Stimulated activated CD8-positive, alpha-beta memory T cell treated with anti-CD3 and anti-CD28 coated beads, Interleukin-4, amount 100 ng/mL, for 1 hour (primary cell): ENCODE results near the gene HOXC4.

Source experiments
- DNase-seq, 2 donors: peaks; one replicate each; pipeline ENCODE4 v3.0.0-alpha.2; 2020; ENCODE audit warnings: low read depth in 2 of 2, low spot score in 1 of 2

The HOXC4 gene

DNA sequence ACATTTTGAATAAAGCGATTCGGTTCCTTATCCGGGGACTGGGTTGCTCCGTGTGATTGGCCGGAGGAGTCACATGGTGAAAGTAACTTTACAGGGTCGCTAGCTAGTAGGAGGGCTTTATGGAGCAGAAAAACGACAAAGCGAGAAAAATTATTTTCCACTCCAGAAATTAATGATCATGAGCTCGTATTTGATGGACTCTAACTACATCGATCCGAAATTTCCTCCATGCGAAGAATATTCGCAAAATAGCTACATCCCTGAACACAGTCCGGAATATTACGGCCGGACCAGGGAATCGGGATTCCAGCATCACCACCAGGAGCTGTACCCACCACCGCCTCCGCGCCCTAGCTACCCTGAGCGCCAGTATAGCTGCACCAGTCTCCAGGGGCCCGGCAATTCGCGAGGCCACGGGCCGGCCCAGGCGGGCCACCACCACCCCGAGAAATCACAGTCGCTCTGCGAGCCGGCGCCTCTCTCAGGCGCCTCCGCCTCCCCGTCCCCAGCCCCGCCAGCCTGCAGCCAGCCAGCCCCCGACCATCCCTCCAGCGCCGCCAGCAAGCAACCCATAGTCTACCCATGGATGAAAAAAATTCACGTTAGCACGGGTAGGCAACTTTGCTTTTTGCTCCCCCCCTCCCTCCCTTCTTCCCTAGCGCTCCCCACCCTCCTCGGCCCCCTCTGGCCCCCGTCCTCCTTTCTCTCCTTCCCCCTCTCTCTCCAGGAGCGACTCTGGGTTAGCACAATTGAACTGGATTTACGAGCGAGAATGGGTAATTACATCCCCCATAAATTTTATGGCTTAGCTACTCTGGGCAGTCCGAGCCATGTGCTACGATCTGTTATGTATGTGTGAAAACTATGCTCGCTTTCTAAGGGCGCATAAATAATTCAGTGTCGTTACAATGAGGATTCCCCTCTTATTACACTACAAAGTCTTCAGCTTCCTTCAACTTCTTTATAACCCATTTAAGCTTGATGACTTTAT lies at the start of gene HOXC4:
TSS of gene HOXC4 (plus strand) at position 85 of the 991 bp plus-strand sequence. CDS start at position 173, 88 bp downstream.
- DNase-seq, result no peak

DNA sequence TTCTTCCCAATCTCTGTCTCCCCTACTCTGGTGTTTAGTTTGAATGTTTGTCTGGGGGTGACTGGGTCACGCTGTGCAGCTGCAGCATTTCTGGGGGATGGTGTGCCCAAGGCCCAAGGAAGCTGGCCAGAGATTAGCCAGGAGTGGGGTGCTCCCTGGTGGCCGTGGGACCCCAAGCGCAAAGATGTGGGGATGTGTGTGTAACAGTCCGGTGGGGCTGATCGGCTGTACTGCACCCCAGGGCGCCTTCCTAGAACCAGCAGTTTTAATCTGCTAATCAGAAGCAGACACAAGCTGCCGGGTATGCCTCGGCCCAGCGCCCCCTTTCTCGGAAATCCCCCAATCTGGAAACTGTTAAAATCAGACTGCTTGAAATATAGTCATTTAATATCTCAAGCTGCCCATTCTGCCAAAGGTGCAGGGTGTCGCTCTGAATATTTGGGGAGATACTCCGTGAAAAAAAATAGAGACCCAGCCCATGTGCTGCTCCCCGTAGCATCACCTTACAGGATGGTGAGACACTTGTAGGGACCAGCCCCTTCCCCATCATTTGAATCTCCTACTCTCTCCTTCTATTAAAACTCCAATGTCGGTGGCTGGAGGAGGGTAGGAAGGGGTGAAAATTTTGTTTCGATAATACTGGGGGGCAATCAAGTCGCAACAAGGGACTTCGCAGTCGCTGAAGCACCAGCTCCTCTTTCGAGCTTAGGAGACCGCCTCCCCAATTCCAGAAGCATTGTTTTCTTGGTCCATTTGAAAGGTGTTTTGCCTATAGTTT lies 49.4 kb upstream of the HOXC4 start:
- DNase-seq, result no peak

DNA sequence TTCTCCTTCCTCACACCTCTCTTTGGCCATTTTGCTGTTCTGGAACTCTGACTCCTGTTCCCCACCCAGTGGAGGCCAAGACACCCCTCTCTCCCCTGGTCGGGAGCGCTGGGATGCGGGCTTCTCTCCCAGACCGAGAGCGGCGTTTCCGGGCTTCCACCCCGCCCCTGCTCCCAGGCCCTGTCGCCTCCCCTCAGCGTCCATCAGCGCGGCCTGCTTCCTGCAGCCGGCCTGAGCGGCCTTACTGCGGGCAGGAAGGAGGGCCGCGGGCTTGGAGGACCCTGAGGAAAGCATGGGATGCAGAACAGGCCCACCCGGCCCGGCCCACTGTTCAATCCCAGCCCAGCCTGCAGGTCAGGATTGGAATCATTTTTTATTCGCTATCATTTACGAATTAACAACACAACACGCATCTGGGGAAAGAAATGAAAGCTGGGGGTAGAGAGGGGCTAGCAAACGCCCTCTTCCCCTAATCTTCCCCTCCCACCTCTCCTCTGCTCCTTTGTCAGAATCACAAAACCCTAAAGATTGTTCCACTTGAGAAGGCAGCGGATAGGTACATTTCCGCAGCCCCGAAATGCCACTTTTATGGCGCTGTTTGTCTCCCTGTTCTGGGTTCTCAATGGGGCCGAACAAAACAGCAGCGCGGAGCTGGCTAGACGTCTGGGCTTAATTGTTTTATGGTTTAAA lies 48.6 kb upstream of the HOXC4 start:
- no peak for DNase-seq

DNA sequence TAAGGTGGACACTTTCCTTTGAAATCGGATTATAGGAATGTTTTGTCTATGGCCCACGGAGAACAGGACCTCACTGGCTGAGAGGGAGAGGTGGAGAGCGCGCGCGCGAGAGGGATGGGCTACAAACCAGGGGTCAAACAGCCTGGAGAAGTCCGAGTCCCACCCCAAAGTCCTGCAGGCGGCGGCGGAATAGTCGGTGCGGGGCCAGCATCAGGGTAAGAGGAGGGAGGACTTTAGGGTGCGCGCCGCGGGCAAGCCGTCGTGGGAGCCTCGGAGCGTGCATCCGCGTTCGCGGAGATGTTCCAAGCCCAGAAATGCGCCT lies 48.1 kb upstream of the HOXC4 start:
- no peak for DNase-seq

DNA sequence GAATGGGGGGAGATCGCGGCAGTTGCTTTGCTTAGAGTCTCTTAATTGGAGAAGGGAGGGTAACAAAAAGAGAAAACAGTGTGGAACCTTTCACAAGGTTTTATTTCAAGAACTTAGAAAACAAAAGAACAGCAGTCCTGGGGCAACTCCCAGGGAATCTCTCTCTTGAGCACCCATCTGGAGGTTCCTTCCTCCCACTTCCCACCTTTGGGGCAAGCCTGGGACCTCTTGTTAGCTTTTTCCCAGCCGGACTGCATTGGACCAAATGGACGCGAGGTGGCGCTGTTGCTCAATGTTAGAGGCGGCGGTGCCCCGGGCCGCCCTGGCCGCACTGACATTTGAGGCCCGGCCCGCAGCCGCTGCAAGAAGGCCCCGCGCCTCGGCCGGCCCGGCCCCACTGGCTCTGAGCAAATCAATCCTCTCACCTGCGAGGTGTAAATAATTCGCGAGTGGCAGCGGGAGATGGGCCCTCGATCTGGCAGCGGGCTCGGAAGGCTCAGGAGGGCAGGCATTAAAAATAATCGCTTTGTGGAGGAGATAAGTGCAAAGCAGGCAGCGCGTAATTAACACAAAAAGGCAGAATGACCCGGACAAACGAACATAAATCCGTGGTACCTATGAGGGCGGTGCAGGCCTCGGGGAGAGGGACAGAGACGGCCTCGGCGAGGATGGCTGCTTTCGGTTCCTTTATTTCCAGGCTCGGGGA lies 47.6 kb upstream of the HOXC4 start:
- DNase-seq, result peak; percentile 74 to 78

DNA sequence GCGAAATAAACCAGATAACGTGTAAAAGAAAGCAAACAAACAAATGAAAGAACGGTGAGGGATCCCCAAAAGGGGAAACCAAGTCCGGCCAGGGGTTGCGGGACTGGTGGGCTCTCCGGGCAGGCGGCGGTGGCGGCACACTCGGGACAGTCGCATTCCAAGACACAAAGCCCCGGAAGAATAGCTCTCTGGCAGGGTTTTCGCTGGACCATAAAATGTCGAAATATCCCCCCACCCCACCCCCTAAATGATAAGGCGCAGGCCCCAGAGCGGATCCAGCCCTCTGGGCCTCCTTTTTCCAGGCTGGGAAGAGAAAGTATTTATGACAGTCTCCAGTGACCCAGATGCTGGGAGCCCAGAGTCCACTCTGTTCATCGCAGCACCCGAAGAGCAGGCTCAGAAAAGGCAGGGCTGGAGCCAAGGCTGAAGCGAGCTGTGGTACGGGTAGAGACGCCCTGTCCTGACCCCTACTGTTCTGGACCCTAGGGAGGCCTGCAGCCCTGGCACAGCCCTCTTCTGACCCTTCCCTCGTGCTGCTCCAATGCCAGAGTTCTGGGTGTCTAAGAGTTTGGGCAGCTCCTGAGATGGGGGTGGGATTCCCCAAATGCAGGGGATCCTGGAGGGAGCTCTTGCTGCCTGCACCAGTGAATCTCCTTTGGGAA lies 46.9 kb upstream of the HOXC4 start:
- DNase-seq, result no peak

DNA sequence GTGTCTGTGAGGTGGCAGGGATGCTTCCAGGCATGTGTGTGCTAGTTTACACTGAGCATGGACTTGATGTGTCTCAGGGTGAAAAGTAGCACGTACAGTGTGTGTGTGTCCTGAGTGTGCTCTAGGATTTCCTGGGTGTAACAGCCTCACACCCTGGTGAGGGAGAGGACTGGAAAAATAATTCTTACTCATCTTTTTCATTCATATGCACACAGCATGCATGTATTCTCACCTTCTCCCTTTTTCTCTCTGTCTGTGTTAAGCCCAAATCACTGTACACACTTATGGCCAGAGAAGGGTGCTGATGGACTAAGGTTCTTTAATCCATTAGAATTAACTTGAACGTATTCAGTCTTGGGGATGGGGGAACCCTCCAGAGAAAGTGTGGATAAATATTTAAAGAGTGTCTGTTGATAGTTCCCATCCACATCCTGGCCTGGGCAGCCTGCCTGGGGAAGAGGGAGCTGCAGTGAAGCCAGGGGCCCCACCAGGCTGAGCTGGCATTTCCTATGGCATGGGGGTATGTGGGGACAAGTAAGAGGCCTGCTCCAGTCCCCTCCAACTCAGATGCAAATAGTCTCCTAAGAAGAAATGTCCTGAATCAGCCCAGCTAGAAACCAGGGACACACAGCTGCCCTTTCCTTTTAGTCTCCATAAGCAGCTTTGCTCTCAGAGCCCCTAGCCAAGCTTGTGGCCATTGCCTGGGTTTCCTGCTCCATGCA lies 45.9 kb upstream of the HOXC4 start:
- DNase-seq, result no peak

DNA sequence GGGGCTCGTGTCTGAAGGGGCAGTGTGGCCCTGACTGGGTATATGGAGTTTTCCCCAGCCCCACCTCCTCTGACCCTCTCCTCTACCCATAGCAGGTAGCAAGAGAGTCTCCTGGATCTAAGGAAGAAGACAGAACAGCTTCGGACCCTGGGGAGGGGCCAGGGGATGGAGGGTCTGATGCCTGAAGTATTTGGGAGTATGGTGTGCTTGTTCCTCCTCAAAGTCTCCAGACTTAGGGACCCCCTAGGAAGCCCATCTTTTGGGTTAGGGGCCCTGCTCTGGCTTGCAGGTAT lies 45.4 kb upstream of the HOXC4 start:
- no peak for DNase-seq

DNA sequence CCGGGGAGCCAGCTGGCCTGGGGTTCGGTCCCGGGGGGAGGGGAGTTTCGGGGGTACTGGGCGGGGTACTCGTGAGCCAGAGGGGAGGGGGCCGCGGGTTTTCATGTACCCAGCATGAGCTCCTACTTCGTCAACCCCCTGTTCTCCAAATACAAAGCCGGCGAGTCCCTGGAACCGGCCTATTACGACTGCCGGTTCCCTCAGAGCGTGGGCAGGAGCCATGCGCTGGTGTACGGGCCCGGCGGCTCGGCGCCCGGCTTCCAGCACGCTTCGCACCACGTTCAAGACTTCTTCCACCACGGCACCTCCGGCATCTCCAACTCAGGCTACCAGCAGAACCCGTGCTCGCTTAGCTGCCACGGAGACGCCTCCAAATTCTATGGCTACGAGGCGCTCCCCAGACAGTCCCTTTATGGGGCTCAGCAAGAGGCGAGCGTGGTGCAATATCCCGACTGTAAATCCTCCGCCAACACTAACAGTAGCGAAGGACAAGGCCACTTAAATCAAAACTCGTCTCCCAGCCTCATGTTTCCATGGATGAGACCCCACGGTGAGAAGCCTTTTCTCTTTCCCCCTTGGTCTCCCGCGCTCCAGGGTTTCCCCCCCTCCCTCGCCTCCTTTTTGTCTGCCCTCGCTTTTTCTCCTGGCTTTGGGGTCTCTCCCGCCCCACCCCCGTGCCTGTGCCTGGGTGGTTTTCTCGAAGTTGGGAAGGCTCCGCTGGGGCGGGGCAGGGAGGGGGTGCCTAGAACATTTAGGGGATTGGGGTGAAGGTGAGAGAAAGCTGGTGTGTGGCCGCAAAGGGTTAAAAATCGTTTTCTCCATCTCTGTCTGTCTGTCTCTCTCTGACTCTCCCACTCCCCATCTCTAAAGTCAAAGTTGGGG lies 44.2 kb upstream of the HOXC4 start:
- no peak for DNase-seq

DNA sequence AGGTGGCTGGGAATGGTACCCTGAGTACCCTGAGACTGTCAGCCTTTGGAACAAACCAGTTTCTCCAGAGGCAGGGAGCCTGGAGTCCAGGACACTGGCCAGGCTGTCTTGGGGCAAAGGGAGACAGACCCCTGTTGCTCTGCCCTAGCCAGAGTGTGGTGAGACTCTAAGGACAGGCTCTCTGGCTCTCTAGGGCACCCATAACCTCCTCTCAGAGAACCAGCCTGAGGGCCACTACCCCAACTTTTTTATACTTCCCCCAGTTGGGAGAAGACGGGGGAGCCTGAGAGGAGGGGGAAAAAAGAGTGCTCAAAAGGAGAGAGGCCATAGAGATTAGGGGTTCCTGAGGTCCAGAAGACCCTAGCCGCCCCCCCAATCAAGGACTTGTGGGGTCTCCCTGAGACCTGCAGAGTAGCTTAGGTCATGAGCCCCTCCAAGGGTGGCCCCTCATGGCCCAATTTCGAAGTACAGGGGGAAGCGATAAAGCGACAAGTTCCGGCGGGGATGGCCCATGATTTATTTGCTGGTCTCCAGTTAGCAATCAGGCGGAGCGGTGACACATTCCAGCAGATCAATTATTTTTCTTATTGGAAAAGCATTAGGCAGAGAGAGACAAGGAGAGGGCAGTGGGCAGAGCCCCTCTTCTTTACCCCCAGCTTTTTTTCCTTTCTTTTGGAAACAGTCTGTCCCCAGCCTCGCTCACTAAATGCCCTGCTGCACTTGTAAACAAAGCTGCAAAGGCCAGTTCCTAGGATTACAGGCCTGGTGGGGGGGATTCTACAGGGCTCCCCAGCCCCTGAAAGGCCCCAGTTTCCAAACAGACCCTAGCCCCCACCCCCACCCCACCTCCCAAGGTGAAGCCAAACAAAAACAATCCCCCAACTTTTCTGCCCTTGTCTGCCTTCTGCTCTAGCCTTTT lies 43.3 kb upstream of the HOXC4 start:
- DNase-seq, result no peak

DNA sequence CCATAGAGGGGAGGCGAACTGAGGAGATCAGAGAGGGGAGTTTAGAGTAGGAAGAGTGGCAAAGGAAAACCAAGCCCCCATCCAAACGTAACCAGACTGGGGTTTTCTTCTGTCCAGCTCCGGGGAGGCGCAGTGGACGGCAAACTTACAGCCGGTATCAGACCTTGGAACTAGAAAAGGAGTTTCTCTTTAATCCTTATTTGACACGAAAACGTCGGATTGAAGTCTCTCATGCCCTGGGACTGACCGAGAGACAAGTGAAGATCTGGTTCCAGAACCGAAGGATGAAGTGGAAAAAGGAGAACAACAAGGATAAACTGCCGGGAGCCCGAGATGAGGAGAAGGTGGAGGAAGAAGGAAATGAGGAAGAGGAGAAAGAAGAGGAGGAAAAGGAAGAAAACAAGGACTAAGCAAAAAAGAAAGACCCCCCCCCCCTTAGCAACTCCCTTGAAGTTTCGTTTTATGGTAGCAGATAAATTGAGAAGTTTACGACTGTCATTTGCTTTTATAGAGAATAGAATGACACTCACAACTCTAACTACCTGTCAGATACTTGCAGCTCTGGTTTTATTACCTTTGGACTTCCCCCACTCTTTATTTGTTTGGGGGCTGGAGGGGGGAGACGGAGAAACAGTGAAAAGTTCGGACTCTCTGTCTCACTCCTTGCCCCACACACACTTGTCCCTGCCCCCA lies 42.5 kb upstream of the HOXC4 start:
- no peak for DNase-seq

DNA sequence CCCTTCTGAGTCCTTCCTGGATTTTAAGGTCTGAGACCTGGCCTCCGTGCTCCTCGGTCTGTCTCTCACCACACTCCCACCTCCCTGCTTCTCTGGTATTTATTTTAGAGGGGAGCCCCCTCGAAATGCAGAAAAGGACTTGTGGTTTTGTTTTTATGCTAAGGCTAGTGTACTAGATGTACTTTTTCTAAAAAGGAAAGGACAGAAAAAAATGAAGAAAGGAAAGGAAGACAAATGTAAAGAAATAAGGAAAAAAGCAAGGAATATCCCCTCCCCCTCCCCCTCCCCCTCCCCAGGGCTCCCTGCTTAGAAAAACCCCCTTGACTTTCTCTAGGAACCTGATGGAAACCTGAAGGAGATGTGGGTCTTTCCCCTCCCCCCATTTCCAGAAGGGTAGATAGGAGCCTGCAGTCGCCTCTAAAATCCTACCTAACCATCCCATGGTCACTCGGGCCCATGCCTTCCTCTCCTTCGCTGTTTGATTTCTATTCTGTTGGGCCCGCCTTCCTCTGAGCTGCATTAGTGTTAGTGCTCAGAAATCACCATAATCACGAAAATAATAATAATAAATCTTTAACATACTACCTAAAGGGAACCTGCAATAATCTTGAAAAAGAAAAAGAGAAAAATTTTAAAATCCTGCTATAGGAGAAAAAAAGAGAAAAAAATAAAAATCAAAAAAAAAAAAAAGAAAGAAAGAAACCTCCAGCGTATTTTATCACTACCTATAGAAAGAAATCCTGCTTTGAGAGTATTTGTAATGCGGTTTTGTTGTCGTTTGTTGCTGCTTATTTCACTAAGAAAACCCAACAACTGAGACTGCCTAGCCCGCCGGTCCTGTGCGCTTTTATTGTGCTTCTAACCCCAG lies 41.7 kb upstream of the HOXC4 start:
- DNase-seq, result no peak

DNA sequence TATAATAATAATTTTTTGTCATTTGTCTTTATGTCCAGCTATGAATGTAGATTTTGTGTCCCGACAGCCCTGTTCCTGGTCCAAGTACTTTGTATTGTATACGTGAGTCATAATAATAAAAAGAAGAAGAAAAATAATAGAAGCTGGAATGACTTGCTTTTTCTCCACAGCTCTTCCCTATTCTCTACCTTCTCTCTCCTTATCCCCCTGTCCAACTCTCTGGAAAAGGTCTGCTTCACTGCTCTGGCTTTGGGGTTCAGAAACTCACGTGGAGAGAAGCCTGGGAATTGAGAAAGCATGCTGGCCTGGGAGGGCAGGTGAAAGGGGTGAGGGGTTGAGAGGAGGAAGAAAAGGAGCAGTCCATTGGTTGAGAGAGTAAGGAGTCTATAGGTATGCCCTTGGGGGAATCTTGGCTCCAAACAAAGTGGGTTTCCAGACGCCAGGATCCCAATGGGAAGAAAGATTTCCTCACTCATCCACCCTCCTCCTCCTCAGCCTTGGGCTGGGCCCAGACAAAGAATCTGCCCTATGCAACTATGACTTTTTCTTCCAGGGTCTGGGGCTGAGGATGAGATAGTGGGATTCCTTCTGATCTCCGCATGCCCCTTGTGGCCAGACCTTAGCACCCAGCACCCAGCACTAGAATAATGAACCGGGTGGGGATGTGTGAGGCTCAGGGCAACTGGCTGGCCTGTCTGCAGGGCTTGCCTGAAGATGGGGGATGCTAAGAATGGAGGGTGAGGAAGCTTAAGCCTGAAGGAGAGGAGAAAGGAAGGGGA lies 40.8 kb upstream of the HOXC4 start:
- DNase-seq, result no peak

DNA sequence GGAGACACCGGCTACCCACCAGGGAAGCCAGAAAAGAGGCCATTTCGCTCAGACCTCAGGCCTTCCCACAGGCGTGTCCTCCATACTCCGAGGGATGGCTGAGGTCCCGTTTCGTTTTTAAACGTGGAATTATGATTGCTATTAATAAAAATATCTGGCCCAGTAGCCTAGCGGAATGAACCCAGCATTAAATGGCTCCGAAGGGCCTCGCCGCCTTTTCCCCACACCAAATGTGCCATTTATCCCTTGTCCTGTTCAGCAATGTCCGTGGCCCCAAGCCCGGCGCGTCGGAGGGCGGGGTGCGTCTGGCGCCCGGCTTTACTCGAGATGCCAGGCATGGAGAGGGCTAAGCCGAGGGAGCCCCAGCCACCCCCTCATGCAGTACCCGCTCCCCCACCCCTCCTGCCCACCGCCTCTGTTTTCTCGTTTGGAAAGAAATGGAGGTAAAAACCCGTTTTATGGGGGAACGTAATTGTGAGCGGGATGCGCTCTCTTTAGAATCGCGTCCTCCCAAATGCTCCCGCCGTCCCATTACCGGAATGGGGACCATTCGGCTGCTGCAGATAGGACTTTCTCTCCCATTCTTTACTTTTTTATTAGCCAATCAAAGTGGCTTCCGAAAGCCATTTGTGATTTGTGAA lies 39.1 kb upstream of the HOXC4 start:
- DNase-seq, result no peak
